Smooth muscle cell (in vitro differentiated cells): ENCODE results near the gene BRPF3. TPM values are rescaled to one million over a fixed set of nuclear protein-coding genes. Genes with fewer than 3 reads are reported as not detected.

Source experiments
- DNase-seq: peaks from one replicate; lab custom pipeline; 2025; ENCODE audit not compliant: unreplicated experiment; lab: John Stamatoyannopoulos, UW
- H2AFZ ChIP-seq: fragments of 200-600 bp; sonication (generic); 2 replicates; pipeline ENCODE4 v1.6.0; 2016; ENCODE audit warnings: antibody characterized with exemption, low read depth, mild to moderate bottlenecking
- H3F3A ChIP-seq: fragments of 200-600 bp; sonication (generic); 2 replicates; pipeline ENCODE4 v1.6.0; 2017; ENCODE audit warnings: antibody characterized with exemption, low read depth
- H3K27ac ChIP-seq: fragments of 200-600 bp; sonication (generic); 2 replicates; pipeline ENCODE4 v1.5.1; 2016; ENCODE audit warnings: low read depth, mild to moderate bottlenecking
- H3K27me3 ChIP-seq: fragments of 200-600 bp; sonication (generic); 2 replicates; pipeline ENCODE4 v1.6.1; 2016; ENCODE audit warnings: low read depth, mild to moderate bottlenecking
- H3K36me3 ChIP-seq: fragments of 200-600 bp; sonication (generic); 2 replicates; pipeline ENCODE4 v1.5.1; 2016; ENCODE audit warnings: low read depth
- H3K4me1 ChIP-seq: fragments of 200-600 bp; sonication (generic); 2 replicates; pipeline ENCODE4 v1.5.1; 2016; ENCODE audit warnings: low read depth
- H3K4me2 ChIP-seq: fragments of 200-600 bp; sonication (generic); 2 replicates; pipeline ENCODE4 v1.6.0; 2016; ENCODE audit warnings: mild to moderate bottlenecking
- H3K4me3 ChIP-seq: fragments of 200-600 bp; sonication (generic); 2 replicates; pipeline ENCODE4 v1.5.1; 2016; ENCODE audit warnings: mild to moderate bottlenecking
- H3K79me2 ChIP-seq: fragments of 200-600 bp; sonication (generic); 2 replicates; pipeline ENCODE4 v1.6.0; 2016; ENCODE audit warnings: low read depth, mild to moderate bottlenecking
- H3K9ac ChIP-seq: fragments of 200-600 bp; sonication (generic); 2 replicates; pipeline ENCODE4 v1.6.0; 2016; ENCODE audit warnings: low read depth
- H3K9me3 ChIP-seq: fragments of 200-600 bp; sonication (generic); replicated peaks from 2 replicates; pipeline ENCODE4 v1.5.1; 2016; ENCODE audit warnings: low read depth
- H4K20me1 ChIP-seq: fragments of 200-600 bp; sonication (generic); 2 replicates; pipeline ENCODE4 v1.6.0; 2016; ENCODE audit warnings: low read depth
- CTCF ChIP-seq: fragments of 200-600 bp; sonication (generic); IDR thresholded peaks from 2 replicates; pipeline ENCODE4 v1.5.1; 2017; ENCODE audit warnings: borderline replicate concordance, mild to moderate bottlenecking, antibody characterized with exemption; ENCODE audit not compliant: insufficient read depth, poor library complexity, severe bottlenecking
- WGBS: methylation state at CpG from one replicate; pipeline ENCODE4 v1.1.7; 2016; ENCODE audit warnings: low lambda C conversion rate; 5-methylcytosine and 5-hydroxymethylcytosine counted together
- polyA plus RNA-seq: library from polyadenylated mRNA; unstranded; fragments of >200 nt; fragmentation: Nextera tagmentation; extraction: Ambion mirVana; gene quantifications from 2 replicates; pipeline ENCODE4 v1.2.1, GENCODE V29; 2016
- total RNA-seq: library from RNA; depleted of rRNA; stranded (reverse); fragments of >200 nt; gene quantifications from 2 replicates; pipeline ENCODE4 v1.2.3, GENCODE V29; 2014

Gene BRPF3
- total and polyA plus RNA-seq, 2 experiments from 2014 or later: 8.9 to 20.0 TPM

GRCh38 chr6:36242626-36243025 lies 46.1 kb downstream of the BRPF3 start:
- Histone ChIP-seq H3K4me3 (no peak overlapping the region), H3K9ac (no peak overlapping the region), H2AFZ (no peak overlapping the region), H3K4me1 (peaks cover 8% of the 10 kb centered on the region), H3K9me3 (no peaks in the 10 kb centered on the region), H3F3A (no peaks in the 10 kb centered on the region), H3K79me2 (no peaks in the 10 kb centered on the region), H3K27me3 (no peaks in the 10 kb centered on the region), H4K20me1 (no peaks in the 10 kb centered on the region), H3K27ac (no peak overlapping the region), H3K4me2 (no peak overlapping the region), H3K36me3 (no peaks in the 10 kb centered on the region)
- whole genome bisulfite sequencing: 54% methylated on average over 4 of the region's 4 CpGs
- no peak for DNase-seq
- no peak for TF ChIP-seq CTCF

GRCh38 chr6:36243562-36244212 lies 47.1 kb downstream of the BRPF3 start:
- Histone ChIP-seq H3K9me3 (no peaks in the 10 kb centered on the region), H3K79me2 (no peaks in the 10 kb centered on the region), H3K36me3 (no peaks in the 10 kb centered on the region), H3K4me3 (no peak overlapping the region), H3K4me2 (no peak overlapping the region), H3K27ac (no peak overlapping the region), H3K9ac (no peak overlapping the region), H2AFZ (no peak overlapping the region), H4K20me1 (no peaks in the 10 kb centered on the region), H3K27me3 (no peaks in the 10 kb centered on the region), H3K4me1 (peaks cover 8% of the 10 kb centered on the region), H3F3A (no peaks in the 10 kb centered on the region)
- WGBS: 80% methylated on average over 3 of the region's 3 CpGs
- no peak for TF ChIP-seq CTCF
- no peak for DNase-seq

GRCh38 chr6:36244641-36245280 lies 48.2 kb downstream of the BRPF3 start:
- no peaks in the 10 kb centered on the region for H3F3A ChIP-seq
- WGBS: 77% methylated on average over 8 of the region's 8 CpGs

More at GRCh38 chr6:36244641-36245280, 48.2 kb downstream of the BRPF3 start:
- peaks cover 8% of the 10 kb centered on the region for H3K4me1 ChIP-seq
- H3K9ac ChIP-seq: no peak overlapping the region
- no peaks in the 10 kb centered on the region for H3K36me3 ChIP-seq
- H3K27me3 ChIP-seq: no peaks in the 10 kb centered on the region
- H3K4me3 ChIP-seq: no peak overlapping the region
- H4K20me1 ChIP-seq: no peaks in the 10 kb centered on the region
- no peak overlapping the region for H2AFZ ChIP-seq
- no peak overlapping the region for H3K4me2 ChIP-seq
- no peaks in the 10 kb centered on the region for H3K9me3 ChIP-seq
- no peak for DNase-seq
- no peak for TF ChIP-seq CTCF
- H3K27ac ChIP-seq: no peak overlapping the region
- H3K79me2 ChIP-seq: no peaks in the 10 kb centered on the region
